MM.1S (cell line): ENCODE data around the gene NXPH4.

ENCODE experiments used
- DNase-seq: peaks from one replicate; pipeline ENCODE4 v3.0.0-alpha.2; 2015
- H2AFZ ChIP-seq: fragments of 300-600 bp; sonication (generic); 2 replicates; pipeline ENCODE4 v1.6.0; 2016; ENCODE audit warnings: antibody characterized with exemption, low read length
- H3F3A ChIP-seq: fragments of 300-600 bp; sonication (generic); 2 replicates; pipeline ENCODE4 v1.6.1; 2016; ENCODE audit warnings: mild to moderate bottlenecking, antibody characterized with exemption, low read length, moderate library complexity, mixed read lengths; ENCODE audit not compliant: insufficient read depth
- H3K27ac ChIP-seq: fragments of 300-600 bp; sonication (generic); 2 replicates; pipeline ENCODE4 v1.5.1; 2016; ENCODE audit warnings: mild to moderate bottlenecking, low read length
- H3K27me3 ChIP-seq: fragments of 300-600 bp; sonication (generic); replicated peaks from 2 replicates; pipeline ENCODE4 v1.6.0; 2016; ENCODE audit warnings: low read length; ENCODE audit not compliant: insufficient read depth
- H3K36me3 ChIP-seq: fragments of 300-600 bp; sonication (generic); replicated peaks from 2 replicates; pipeline ENCODE4 v1.6.1; 2016; ENCODE audit warnings: mild to moderate bottlenecking, low read length, mixed read lengths; ENCODE audit not compliant: insufficient read depth
- H3K4me1 ChIP-seq: fragments of 300-600 bp; sonication (generic); 2 replicates; pipeline ENCODE4 v1.6.1; 2016; ENCODE audit warnings: low read length, mixed read lengths
- H3K4me2 ChIP-seq: fragments of 300-600 bp; sonication (generic); 2 replicates; pipeline ENCODE4 v1.6.0; 2016; ENCODE audit warnings: low read depth, low read length
- H3K4me3 ChIP-seq: fragments of 300-600 bp; sonication (generic); 2 replicates; pipeline ENCODE4 v1.5.1; 2016; ENCODE audit warnings: low read length, mixed read lengths
- H3K79me2 ChIP-seq: fragments of 300-600 bp; sonication (generic); 2 replicates; pipeline ENCODE4 v1.6.1; 2016; ENCODE audit warnings: mixed run types, low read length, mixed read lengths
- H3K9ac ChIP-seq: fragments of 300-600 bp; sonication (generic); 2 replicates; pipeline ENCODE4 v1.6.1; 2016; ENCODE audit warnings: low read length, mixed read lengths
- H3K9me2 ChIP-seq: fragments of 300-600 bp; sonication (generic); replicated peaks from 2 replicates; pipeline ENCODE4 v1.6.1; 2016; ENCODE audit warnings: mild to moderate bottlenecking, low read length, mixed read lengths; ENCODE audit not compliant: insufficient read depth
- H3K9me3 ChIP-seq: fragments of 300-600 bp; sonication (generic); replicated peaks from 2 replicates; pipeline ENCODE4 v1.6.1; 2016; ENCODE audit warnings: mild to moderate bottlenecking, low read length, mixed read lengths; ENCODE audit not compliant: insufficient read depth
- H4K20me1 ChIP-seq: fragments of 300-600 bp; sonication (generic); 2 replicates; pipeline ENCODE4 v1.6.1; 2016; ENCODE audit warnings: mild to moderate bottlenecking, low read length, moderate library complexity, mixed read lengths; ENCODE audit not compliant: insufficient read depth
- CTCF ChIP-seq: fragments of 300-600 bp; sonication (generic); IDR thresholded peaks from 2 replicates; pipeline ENCODE4 v1.5.1; 2016; ENCODE audit warnings: antibody characterized with exemption, low read length, mixed read lengths
- EZH2 ChIP-seq: fragments of 300-600 bp; sonication (generic); optimal IDR thresholded peaks from 2 replicates; pipeline ENCODE3; 2017; ENCODE audit warnings: low read depth, mild to moderate bottlenecking, antibody characterized with exemption, low read length, mixed read lengths
- EZH2phosphoT487 ChIP-seq: fragments of 300-600 bp; sonication (generic); IDR thresholded peaks from 2 replicates; pipeline ENCODE4 v1.6.1; 2018; ENCODE audit warnings: antibody characterized with exemption, low read length

The NXPH4 gene

GRCh38 chr12:57237596-57237931 lies 21.0 kb downstream of the NXPH4 start:
- no peaks in the 10 kb centered on the region for H3K9me2 ChIP-seq
- H2AFZ ChIP-seq: no peak overlapping the region
- H3K9ac ChIP-seq: no peak overlapping the region
- no peak for DNase-seq
- peaks cover 32% of the 10 kb centered on the region; the same call in 1 of the 2 replicates for H3F3A ChIP-seq
- peak overlapping the region; percentile 98; the same call in 1 of the 2 replicates for H3K4me2 ChIP-seq
- H4K20me1 ChIP-seq: peaks cover 3% of the 10 kb centered on the region; the same call in 1 of the 2 replicates
- peaks cover 37% of the 10 kb centered on the region for H3K27me3 ChIP-seq
- H3K27ac ChIP-seq: no peak overlapping the region
- no peak overlapping the region for H3K4me3 ChIP-seq
- peaks cover 28% of the 10 kb centered on the region for H3K4me1 ChIP-seq
- H3K79me2 ChIP-seq: no peaks in the 10 kb centered on the region; the same call in 1 of the 2 replicates
- TF ChIP-seq CTCF: no peak
- TF ChIP-seq EZH2phosphoT487: no peak
- no peaks in the 10 kb centered on the region for H3K9me3 ChIP-seq
- H3K36me3 ChIP-seq: 0 out of 2 replicates have a peak, but pooled peaks cover 9% of the 10 kb centered on the region

GRCh38 chr12:57237932-57238853 lies 21.6 kb downstream of the NXPH4 start:
- H3F3A ChIP-seq: peaks cover 36% of the 10 kb centered on the region; the same call in 1 of the 2 replicates
- H3K9ac ChIP-seq: peak overlapping the region; percentile 19; the same call in 1 of the 2 replicates
- peaks cover 28% of the 10 kb centered on the region for H3K4me1 ChIP-seq

GRCh38 chr12:57238854-57239554 lies 22.4 kb downstream of the NXPH4 start:
- Histone ChIP-seq H3K36me3 (no peaks in the 10 kb centered on the region), H3K27ac (no peak overlapping the region)
- DNase-seq: peak; percentile 85

More at GRCh38 chr12:57237932-57238853, 21.6 kb downstream of the NXPH4 start:
- H4K20me1 ChIP-seq: peaks cover 3% of the 10 kb centered on the region; the same call in 1 of the 2 replicates
- H3K27ac ChIP-seq: no peak overlapping the region
- no peak for DNase-seq
- no peaks in the 10 kb centered on the region for H3K9me2 ChIP-seq
- 0 out of 2 replicates have a peak, but pooled peaks cover 4% of the 10 kb centered on the region for H3K36me3 ChIP-seq
- peak overlapping the region; percentile 68 for H3K4me3 ChIP-seq
- peaks cover 37% of the 10 kb centered on the region for H3K27me3 ChIP-seq
- peak overlapping the region; percentile 92 for H2AFZ ChIP-seq
- H3K4me2 ChIP-seq: peak overlapping the region; percentile 98
- H3K9me3 ChIP-seq: no peaks in the 10 kb centered on the region
- TF ChIP-seq EZH2 (no peak), EZH2phosphoT487 (no peak), CTCF (no peak)
- H3K79me2 ChIP-seq: no peaks in the 10 kb centered on the region; the same call in 1 of the 2 replicates

More at GRCh38 chr12:57238854-57239554, 22.4 kb downstream of the NXPH4 start:
- H3K9me3 ChIP-seq: no peaks in the 10 kb centered on the region
- no peaks in the 10 kb centered on the region for H3K79me2 ChIP-seq
- peaks cover 3% of the 10 kb centered on the region; the same call in 1 of the 2 replicates for H4K20me1 ChIP-seq
- peak overlapping the region; percentile 92 for H2AFZ ChIP-seq
- H3K27me3 ChIP-seq: peaks cover 38% of the 10 kb centered on the region
- peak overlapping the region; percentile 70 for H3K4me3 ChIP-seq
- peaks cover 39% of the 10 kb centered on the region; the same call in 1 of the 2 replicates for H3F3A ChIP-seq
- H3K9me2 ChIP-seq: no peaks in the 10 kb centered on the region
- peak overlapping the region; percentile 98 for H3K4me2 ChIP-seq
- peaks cover 28% of the 10 kb centered on the region for H3K4me1 ChIP-seq
- TF ChIP-seq EZH2: no peak
- TF ChIP-seq CTCF: peak; percentile 100
- TF ChIP-seq EZH2phosphoT487: no peak
- H3K9ac ChIP-seq: peak overlapping the region; percentile 62; the same call in 1 of the 2 replicates
